Measurements from ENCODE around the gene ARHGAP44.
A peak's percentile ranks its signal among the peaks of the same experiment; 100 is the strongest.
"Not testable (repeated sequence)": the region's sequence is repeated elsewhere in the genome, so short reads cannot be mapped to it uniquely, and the experiment has no call there.

The ARHGAP44 gene

DNA sequence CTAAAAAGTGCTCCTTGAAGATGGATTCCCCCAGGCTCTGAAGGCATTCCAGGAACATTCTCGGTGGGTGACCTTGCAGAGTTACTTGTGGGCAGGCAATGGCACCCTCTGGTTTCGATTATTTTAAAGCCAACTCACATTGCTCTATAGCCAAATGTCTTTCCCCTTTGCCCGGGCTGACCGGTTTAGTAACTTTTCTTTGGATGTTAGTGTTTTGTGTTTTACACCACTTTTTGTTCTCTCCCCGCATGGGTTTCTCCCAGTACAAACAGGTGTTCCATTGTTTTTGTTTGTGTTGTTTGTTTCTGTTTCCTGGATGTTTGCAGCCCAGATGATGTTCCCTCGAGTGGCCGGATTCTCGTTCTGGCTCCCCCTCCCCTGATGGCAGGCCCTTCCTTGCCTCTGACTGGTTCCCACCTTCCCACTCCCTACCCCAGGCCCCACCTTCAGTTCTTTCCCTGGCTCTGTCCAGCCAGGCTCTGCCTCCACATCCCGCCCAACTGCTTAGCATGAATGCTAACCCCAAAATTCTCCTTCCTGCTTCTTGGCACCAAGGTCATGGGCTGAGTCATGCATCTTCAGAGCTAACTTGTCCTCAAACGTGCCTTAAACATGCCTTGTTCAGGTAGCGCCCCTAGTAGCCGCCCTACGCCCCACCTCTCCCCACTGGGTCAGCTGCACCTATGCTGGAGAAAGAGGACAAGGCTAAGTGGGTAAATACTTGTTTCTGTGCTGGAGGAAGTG is 187.9 kb downstream of the ARHGAP44 start:
- Histone ChIP-seq H2AFZ (ENCODE audit: low read length, unreplicated experiment) (no peak overlapping the region), H3K27ac (ENCODE audit: low read depth, low read length) (no peak overlapping the region), H3K27me3 (ENCODE audit: insufficient read depth, low read length) (peaks cover 6% of the 10 kb centered on the region; the same call in 1 of the 2 replicates), H3K36me3 (ENCODE audit: insufficient read depth, low read length) (no peaks in the 10 kb centered on the region), H3K4me1 (ENCODE audit: control insufficient read depth, insufficient read depth, low read length, unreplicated experiment) (peaks cover 3% of the 10 kb centered on the region), H3K79me2 (ENCODE audit: control insufficient read depth, insufficient read depth, low read length, unreplicated experiment) (no peaks in the 10 kb centered on the region), H3K4me3 (ENCODE audit: low read depth, low read length) (no peak overlapping the region)

DNA sequence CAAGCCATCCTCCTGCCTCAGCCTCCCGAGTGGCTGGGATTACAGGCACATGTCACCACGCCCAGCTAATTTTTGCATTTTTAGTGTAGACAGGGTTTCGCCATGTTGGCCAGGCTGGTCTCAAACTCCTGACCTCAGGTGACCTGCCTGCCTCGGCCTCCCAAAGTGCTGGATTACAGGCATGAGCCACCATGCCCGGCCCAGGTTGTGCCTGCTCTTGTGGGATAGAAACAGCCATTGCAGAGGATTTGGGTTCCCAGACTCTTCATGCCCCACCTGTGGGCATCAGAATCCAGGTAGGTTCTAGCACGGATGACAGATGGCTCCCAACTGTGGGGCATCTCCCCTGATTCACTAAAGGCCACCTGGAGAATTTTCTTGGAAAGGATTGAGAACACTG is 189.5 kb downstream of the ARHGAP44 start:
- H3K36me3 ChIP-seq (ENCODE audit: insufficient read depth, low read length); H3K27ac ChIP-seq (ENCODE audit: low read depth, low read length); H3K4me3 ChIP-seq (ENCODE audit: low read depth, low read length); H2AFZ ChIP-seq (ENCODE audit: low read length, unreplicated experiment); H3K27me3 ChIP-seq (ENCODE audit: insufficient read depth, low read length); H3K79me2 ChIP-seq (ENCODE audit: control insufficient read depth, insufficient read depth, low read length, unreplicated experiment); H3K4me1 ChIP-seq (ENCODE audit: control insufficient read depth, insufficient read depth, low read length, unreplicated experiment): not testable (repeated sequence)

DNA sequence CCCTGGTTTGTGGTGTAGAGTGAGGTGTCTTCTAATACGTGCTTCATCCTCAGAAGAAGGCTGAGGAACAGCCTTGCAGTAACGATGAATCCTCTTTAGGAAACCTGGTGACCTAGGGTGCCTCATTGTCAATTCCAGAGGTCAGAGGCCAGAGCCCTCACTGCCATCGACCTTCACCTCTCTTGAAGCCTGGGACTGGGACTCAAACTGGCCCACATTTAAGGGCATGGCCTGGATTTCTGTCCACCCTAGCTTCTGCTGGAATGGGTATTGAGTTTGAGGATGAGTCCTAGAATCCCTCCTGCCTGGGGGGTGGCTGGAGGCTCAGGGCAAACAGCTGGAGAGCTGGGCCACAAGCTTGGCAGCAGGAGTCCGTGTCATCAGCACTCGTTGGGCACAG is 189.9 kb downstream of the ARHGAP44 start:
- no peak overlapping the region for H2AFZ ChIP-seq (ENCODE audit: low read length, unreplicated experiment)
- H3K27me3 ChIP-seq (ENCODE audit: insufficient read depth, low read length), result no peaks in the 10 kb centered on the region
- no peak overlapping the region for H3K4me3 ChIP-seq (ENCODE audit: low read depth, low read length)
- H3K27ac ChIP-seq (ENCODE audit: low read depth, low read length), result no peak overlapping the region
- H3K36me3 ChIP-seq (ENCODE audit: insufficient read depth, low read length), result no peaks in the 10 kb centered on the region
- no peaks in the 10 kb centered on the region for H3K79me2 ChIP-seq (ENCODE audit: control insufficient read depth, insufficient read depth, low read length, unreplicated experiment)
- H3K4me1 ChIP-seq (ENCODE audit: control insufficient read depth, insufficient read depth, low read length, unreplicated experiment), result peaks cover 6% of the 10 kb centered on the region

DNA sequence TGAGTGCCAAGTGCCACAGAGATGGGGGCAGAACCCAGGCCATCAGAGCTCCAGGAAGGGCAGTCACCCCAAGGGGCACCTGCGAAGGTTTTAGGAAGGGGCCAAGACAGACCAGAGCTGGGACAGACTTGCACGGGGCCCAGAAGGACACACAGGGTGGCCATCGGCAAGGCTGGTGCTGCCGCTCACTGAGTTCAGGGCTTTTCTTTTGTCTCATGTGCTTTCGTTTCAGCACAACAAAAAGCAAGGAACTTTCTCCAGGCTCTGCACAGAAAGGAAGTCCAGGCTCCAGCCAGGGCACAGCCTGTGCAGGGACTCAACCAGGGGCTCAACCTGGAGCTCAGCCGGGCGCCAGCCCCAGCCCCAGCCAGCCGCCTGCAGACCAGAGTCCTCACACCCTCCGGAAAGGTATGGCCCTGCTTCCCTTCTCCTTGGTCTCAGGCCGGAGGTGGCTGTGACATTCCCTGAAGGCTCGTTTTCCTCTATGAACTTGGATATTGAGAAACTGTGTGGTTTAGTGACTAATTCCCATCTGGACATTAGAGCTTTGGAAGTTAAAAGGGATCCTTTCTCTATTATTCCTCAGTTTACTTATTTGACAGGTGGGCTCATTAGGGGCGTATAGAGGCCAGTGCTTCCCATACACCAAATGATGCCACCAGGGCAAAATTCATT is 190.7 kb downstream of the ARHGAP44 start:
- Histone ChIP-seq H3K27me3 (ENCODE audit: insufficient read depth, low read length) (no peaks in the 10 kb centered on the region), H3K79me2 (ENCODE audit: control insufficient read depth, insufficient read depth, low read length, unreplicated experiment) (no peaks in the 10 kb centered on the region), H3K36me3 (ENCODE audit: insufficient read depth, low read length) (no peaks in the 10 kb centered on the region), H2AFZ (ENCODE audit: low read length, unreplicated experiment) (no peak overlapping the region), H3K4me3 (ENCODE audit: low read depth, low read length) (no peak overlapping the region), H3K4me1 (ENCODE audit: control insufficient read depth, insufficient read depth, low read length, unreplicated experiment) (peaks cover 11% of the 10 kb centered on the region), H3K27ac (ENCODE audit: low read depth, low read length) (no peak overlapping the region)

DNA sequence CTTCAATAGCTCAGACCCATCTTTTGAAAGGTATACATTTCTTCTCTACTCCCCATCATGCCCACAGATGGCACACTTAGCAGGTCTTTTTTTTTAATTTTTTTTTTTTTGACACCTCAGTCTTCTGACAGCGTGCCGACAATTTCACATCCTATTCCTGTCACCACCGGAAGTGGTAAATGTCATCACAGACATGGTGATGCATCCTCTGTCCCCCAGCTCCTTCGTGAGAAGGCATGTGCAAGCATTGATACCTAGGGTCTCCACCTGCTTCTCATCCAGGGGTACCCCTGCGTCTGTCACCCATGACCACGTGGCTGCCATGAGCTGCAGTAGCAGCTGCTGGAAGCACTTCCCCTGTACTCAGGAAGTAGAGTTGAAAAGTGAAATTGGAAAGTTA is 192.9 kb downstream of the ARHGAP44 start:
- Histone ChIP-seq H3K27ac (ENCODE audit: low read depth, low read length) (no peak overlapping the region), H3K4me3 (ENCODE audit: low read depth, low read length) (no peak overlapping the region), H2AFZ (ENCODE audit: low read length, unreplicated experiment) (no peak overlapping the region), H3K4me1 (ENCODE audit: control insufficient read depth, insufficient read depth, low read length, unreplicated experiment) (peaks cover 24% of the 10 kb centered on the region), H3K36me3 (ENCODE audit: insufficient read depth, low read length) (no peaks in the 10 kb centered on the region), H3K79me2 (ENCODE audit: control insufficient read depth, insufficient read depth, low read length, unreplicated experiment) (no peaks in the 10 kb centered on the region), H3K27me3 (ENCODE audit: insufficient read depth, low read length) (no peaks in the 10 kb centered on the region)

DNA sequence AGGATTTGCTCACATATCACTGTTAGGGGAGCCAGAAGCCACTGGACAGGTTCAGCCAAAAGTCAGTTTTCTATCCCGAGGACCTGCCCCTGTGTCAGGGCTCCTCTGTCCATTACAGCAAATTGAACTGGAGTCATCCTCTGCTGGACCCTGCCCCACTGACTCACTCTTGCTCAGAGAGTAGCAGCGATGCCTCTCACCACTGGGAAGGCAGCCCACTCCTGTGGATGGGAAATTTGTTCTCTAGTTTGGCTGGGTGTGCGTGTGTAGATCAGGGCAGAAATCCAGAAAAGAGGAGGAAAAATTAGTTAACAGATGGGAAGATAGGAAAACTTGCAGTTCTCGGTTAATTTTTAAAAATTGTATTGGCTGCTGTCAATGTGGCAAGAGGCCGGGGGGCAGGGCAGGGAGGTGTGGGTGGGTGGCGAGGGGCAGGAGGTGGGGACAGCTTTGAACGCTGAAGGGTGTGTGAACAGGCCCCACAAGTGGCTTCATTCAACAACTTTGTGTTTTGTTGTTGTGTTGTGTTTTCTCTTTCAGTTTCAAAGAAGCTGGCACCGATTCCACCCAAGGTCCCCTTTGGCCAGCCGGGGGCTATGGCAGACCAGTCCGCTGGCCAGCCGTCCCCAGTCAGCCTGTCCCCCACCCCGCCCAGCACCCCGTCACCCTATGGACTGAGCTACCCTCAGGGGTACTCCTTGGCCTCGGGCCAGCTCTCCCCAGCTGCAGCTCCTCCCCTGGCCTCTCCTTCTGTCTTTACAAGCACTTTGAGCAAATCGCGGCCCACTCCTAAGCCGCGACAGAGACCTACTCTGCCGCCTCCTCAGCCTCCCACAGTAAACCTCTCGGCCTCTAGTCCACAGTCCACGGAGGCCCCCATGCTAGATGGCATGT is 194.9 kb downstream of the ARHGAP44 start:
- Histone ChIP-seq H3K27ac (ENCODE audit: low read depth, low read length) (peak overlapping the region; percentile 88), H3K4me1 (ENCODE audit: control insufficient read depth, insufficient read depth, low read length, unreplicated experiment) (peaks cover 24% of the 10 kb centered on the region), H3K79me2 (ENCODE audit: control insufficient read depth, insufficient read depth, low read length, unreplicated experiment) (no peaks in the 10 kb centered on the region), H3K27me3 (ENCODE audit: insufficient read depth, low read length) (no peaks in the 10 kb centered on the region), H3K36me3 (ENCODE audit: insufficient read depth, low read length) (no peaks in the 10 kb centered on the region), H3K4me3 (ENCODE audit: low read depth, low read length) (peak overlapping the region; percentile 68), H2AFZ (ENCODE audit: low read length, unreplicated experiment) (peak overlapping the region; percentile 96)

DNA sequence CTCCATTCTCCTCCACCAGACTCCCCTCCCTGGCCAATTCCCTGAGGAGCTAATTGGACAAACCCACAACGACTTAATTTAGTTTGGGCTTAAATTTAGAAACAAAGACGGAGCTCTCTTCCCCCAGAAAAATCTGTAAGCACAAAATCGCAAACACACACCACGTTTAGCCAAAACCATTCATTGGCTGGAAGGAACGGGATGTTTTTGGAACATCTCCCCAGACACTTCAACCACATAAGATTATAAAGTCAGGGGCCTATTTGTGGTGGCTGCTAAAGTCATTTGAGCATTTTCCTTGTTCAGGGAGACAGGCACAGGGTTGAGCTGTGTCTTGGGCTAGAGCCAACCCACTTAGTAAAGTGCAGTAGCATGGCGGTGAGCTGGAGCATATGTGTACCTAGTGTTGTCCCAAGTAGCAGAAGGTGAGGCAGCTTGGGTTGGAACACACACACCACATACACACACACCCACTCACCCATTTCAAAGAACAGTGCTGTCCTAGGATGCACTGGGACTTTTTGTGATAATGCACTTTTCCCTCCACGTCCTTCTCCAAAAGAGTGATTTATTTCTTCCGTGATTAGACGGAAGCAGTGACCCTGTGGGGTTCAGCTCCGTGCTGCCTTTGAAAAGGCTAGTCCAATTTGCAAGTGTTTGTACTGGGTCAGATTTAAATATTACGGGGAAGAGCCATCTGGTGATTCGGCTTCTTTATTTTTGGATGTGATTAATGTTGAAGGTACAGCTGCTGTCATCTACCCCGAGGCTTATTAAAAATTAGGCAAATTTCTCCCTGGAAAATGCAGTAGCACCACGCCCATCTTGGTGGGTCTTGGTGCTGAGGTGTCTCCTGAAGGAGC is 196.4 kb downstream of the ARHGAP44 start:
- Histone ChIP-seq H3K4me1 (ENCODE audit: control insufficient read depth, insufficient read depth, low read length, unreplicated experiment) (peaks cover 24% of the 10 kb centered on the region), H3K4me3 (ENCODE audit: low read depth, low read length) (no peak overlapping the region), H3K27ac (ENCODE audit: low read depth, low read length) (peak overlapping the region; percentile 88), H2AFZ (ENCODE audit: low read length, unreplicated experiment) (peak overlapping the region; percentile 96), H3K27me3 (ENCODE audit: insufficient read depth, low read length) (no peaks in the 10 kb centered on the region), H3K79me2 (ENCODE audit: control insufficient read depth, insufficient read depth, low read length, unreplicated experiment) (no peaks in the 10 kb centered on the region), H3K36me3 (ENCODE audit: insufficient read depth, low read length) (peaks cover 9% of the 10 kb centered on the region; the same call in 1 of the 2 replicates)

DNA sequence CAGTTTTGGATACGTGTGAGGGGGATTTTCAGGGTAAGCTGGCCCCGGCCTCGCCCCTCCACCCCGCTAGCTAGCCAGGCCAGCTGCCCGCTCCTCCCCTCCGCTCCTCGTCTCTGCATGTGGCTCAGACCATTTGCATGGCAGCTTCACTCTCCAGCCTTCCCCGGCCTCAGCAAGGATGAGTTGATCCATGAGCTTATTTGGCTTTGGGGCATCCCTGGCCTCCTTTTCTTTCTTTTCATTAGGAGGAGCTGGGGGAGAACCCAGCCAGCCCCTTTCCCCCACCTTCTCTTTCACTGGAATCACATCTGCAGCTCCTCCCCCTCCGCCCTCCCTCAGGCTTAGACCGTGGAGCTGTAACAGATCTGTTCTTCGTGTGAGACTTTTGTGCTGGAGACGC is 197.8 kb downstream of the ARHGAP44 start:
- peaks cover 24% of the 10 kb centered on the region for H3K4me1 ChIP-seq (ENCODE audit: control insufficient read depth, insufficient read depth, low read length, unreplicated experiment)
- no peak overlapping the region for H3K27ac ChIP-seq (ENCODE audit: low read depth, low read length)
- no peak overlapping the region for H2AFZ ChIP-seq (ENCODE audit: low read length, unreplicated experiment)
- no peaks in the 10 kb centered on the region for H3K79me2 ChIP-seq (ENCODE audit: control insufficient read depth, insufficient read depth, low read length, unreplicated experiment)
- no peaks in the 10 kb centered on the region for H3K27me3 ChIP-seq (ENCODE audit: insufficient read depth, low read length)
- H3K36me3 ChIP-seq (ENCODE audit: insufficient read depth, low read length), result peaks cover 15% of the 10 kb centered on the region; the same call in 1 of the 2 replicates
- no peak overlapping the region for H3K4me3 ChIP-seq (ENCODE audit: low read depth, low read length)

DNA sequence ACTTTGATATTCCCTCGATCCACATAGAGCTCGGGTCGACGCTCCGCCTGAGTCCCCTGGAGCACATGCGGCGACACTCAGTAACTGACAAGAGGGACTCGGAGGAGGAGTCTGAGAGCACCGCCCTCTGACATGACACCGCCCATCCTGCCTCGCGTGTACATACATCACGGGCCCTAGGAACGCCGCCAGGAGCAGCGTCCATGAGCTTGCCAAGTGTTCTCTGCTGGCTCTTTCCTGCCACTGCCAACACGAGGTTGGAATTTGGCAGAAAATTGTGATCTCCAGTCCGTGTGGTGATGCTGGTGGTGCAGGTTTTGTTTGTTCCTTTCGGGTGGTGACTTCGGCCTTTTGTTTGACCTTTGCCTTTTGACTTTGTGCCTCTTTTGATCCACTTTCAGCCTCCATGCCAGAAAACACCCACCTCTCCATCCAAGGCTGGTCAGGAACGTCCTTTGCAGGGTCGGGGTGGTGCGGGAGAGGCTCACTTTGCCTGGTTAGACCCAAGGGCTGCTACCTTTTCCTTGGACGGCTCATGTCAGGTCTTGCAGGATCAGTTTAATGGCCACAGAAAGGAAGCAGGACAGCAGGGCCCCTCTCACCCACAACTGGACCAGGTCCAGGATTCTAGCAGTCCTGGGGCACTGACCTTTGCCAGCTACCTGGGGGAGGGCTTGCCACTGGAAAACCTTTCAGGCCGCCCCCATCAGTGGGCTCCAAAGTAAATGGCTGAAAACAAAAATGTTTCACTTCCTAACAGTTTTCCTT is 200.9 kb downstream of the ARHGAP44 start:
- no peak overlapping the region for H2AFZ ChIP-seq (ENCODE audit: low read length, unreplicated experiment)
- H3K79me2 ChIP-seq (ENCODE audit: control insufficient read depth, insufficient read depth, low read length, unreplicated experiment), result no peaks in the 10 kb centered on the region
- H3K27me3 ChIP-seq (ENCODE audit: insufficient read depth, low read length), result no peaks in the 10 kb centered on the region
- H3K4me1 ChIP-seq (ENCODE audit: control insufficient read depth, insufficient read depth, low read length, unreplicated experiment), result peaks cover 10% of the 10 kb centered on the region
- H3K4me3 ChIP-seq (ENCODE audit: low read depth, low read length), result no peak overlapping the region
- H3K27ac ChIP-seq (ENCODE audit: low read depth, low read length), result no peak overlapping the region
- peaks cover 25% of the 10 kb centered on the region; the same call in 1 of the 2 replicates for H3K36me3 ChIP-seq (ENCODE audit: insufficient read depth, low read length)

All from ACC112 (cell line).